ENCODE measurements around the gene EIF4B. TPM values are rescaled to one million over a fixed set of nuclear protein-coding genes. Genes with fewer than 3 reads are reported as not detected.

The EIF4B gene
- total and polyA plus RNA-seq, 9 of the 15 experiments (the other 6 are each of a cell fraction or from before 2014, with no cell fraction given) = 138 to 669 (median 552) TPM

- TF ChIP-seq KDM2B (CRISPR knock-in tag; IDR thresholded peaks at IDR 0.05) (no peak), CEBPB (tag; IDR thresholded peaks at IDR 0.05) (peak; percentile 52; the same call in 1 of the 2 replicates), ZNF449 (CRISPR knock-in tag; IDR thresholded peaks at IDR 0.05) (no peak), ZFP30 (CRISPR knock-in tag; IDR thresholded peaks at IDR 0.05; ENCODE audit: borderline replicate concordance) (no peak), PML (IDR thresholded peaks at IDR 0.05; ENCODE audit: low read length) (peak; percentile 80), JUNB (CRISPR knock-in tag; conservative IDR thresholded peaks at IDR 0.05) (no peak), HMGN3 (IDR thresholded peaks at IDR 0.05; ENCODE audit: borderline replicate concordance, extremely low read depth, insufficient read length, low read depth, low read length) (peak; percentile 84), ZKSCAN1 (IDR thresholded peaks at IDR 0.05; ENCODE audit: low read depth, low read length) (no peak), TAF15 (IDR thresholded peaks at IDR 0.05; ENCODE audit: low read depth, low read length) (no peak), STAG1 (CRISPR knock-in tag; IDR thresholded peaks at IDR 0.05; ENCODE audit: borderline replicate concordance) (no peak), GATA2 (CRISPR knock-in tag; IDR thresholded peaks at IDR 0.05) (no peak), ZNF274 (IDR thresholded peaks at IDR 0.05; ENCODE audit: borderline replicate concordance, low read depth, low read length) (no peak), ZNF551 (CRISPR knock-in tag; IDR thresholded peaks at IDR 0.05) (no peak), STAT5A (IDR thresholded peaks at IDR 0.05; ENCODE audit: borderline replicate concordance, low read length) (no peak), THRA (IDR thresholded peaks at IDR 0.05) (no peak), ZNF699 (CRISPR knock-in tag; IDR thresholded peaks at IDR 0.05; ENCODE audit: insufficient replicate concordance) (no peak), TCF15 (CRISPR knock-in tag; IDR thresholded peaks at IDR 0.05) (0 out of 2 replicates have a peak, but pooled peaks have one; percentile 23), ZNF146 (CRISPR knock-in tag; IDR thresholded peaks at IDR 0.05; ENCODE audit: unreplicated experiment) (no peak), MEF2D (tag; conservative IDR thresholded peaks at IDR 0.05; ENCODE audit: low read depth) (peak; percentile 50; the same call in 1 of the 2 replicates), MNT (conservative IDR thresholded peaks at IDR 0.05) (peak; percentile 93 to 97), LCOR (CRISPR knock-in tag; IDR thresholded peaks at IDR 0.05) (no peak), ILF3 (IDR thresholded peaks at IDR 0.05; ENCODE audit: borderline replicate concordance) (no peak), HDAC1 (IDR thresholded peaks at IDR 0.05) (peak in 1 of 2 experiments; percentile 53; a peak in 2 of 4 replicates), ASH1L (IDR thresholded peaks at IDR 0.05; ENCODE audit: borderline replicate concordance, low read depth, partially characterized antibody) (no peak)
Observed at GRCh38 chr12:53005986-53006809, at the start of gene EIF4B (continued).
